ENCODE results near the gene CERS6.
"Not testable (repeated sequence)": the region's sequence is repeated elsewhere in the genome, so short reads cannot be mapped to it uniquely, and the experiment has no call there.

Gene CERS6

DNA sequence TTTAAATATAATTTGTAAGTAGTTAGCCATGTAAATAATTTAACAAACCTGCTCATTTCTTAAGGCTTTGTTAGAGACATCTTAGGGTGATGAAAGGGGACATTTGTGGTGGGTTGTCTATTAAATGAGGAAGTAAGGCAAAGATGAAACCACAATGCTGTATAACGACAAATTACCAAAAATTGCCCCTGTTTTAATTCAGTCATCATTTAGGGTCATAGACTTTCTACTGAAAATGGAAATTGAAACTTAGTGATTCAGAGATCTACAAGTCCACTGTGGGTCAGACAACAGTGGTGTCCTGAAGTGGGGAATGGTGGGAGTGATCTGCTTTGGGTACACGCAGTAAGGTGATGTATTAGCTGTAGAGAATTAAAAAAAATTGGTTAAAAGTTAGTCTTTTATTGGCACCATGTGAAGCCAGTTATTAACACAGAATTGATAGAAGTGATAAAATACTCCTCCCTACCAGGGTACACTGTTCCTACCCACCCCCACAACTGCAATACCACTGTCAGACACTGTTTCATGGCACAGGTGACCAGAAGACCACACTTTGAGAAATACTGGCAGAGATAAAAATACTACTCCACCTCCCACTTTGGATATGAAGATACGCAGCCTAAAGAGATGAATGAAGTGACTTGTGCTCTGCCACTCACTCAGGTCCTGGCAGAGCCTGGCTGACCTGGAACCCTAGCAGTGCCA lies 13.4 kb downstream of the CERS6 start:
- DNase-seq = no peak

DNA sequence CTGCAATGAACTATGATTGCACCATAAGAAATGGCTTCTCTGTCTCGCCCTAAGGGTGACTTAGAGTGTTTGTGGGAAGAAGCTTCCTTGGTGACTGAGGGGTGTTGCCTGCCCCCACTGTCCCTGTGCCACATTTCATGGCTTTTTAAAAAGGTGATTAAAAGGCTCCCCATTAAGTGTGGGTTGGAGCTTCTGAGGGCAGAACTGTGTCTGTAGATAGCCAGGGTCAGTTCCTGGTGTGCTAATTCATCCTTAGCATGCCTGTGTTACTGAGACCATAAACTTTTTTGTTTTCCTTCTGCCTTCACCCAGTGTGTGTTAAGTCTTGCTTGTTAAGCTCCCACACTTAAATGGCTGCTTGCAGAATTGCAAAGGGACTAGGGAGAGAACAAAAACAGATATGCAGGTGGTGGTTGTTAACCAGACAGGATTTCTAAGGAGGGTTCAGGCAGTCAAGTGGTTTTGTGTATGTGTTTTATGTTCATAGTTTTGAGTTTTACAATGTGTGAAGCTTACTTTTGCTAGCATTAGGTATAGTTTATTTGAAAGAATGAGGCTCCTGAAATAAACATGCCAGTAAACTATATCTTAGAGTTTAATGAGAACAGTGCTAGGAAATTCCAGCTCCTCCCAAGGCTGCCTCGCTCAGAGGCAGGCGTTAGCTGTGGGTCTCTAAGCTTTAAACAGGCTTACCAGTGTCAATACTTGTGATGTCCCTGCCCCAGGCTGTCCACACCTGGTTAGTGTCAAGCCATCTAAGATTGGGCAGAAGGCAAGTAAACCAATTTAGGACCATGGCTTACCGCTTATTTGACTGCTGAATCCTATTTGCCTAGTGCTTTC lies 14.5 kb downstream of the CERS6 start:
- no peak for DNase-seq

DNA sequence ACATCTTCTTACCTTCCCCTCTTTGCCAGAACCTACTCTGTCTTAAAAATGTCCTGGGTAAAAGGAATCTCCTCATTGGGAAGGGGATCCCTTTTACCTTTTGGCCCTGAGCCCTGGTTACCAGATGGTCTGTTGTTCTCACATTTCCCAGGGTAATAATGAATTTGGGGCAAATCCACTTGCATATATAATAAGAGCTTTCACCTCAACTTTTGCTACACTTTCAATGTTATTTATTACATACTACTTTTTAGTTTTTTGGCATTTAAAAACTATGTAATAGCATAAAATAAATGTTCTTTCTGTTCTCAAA lies 15.0 kb downstream of the CERS6 start:
- DNase-seq = no peak

DNA sequence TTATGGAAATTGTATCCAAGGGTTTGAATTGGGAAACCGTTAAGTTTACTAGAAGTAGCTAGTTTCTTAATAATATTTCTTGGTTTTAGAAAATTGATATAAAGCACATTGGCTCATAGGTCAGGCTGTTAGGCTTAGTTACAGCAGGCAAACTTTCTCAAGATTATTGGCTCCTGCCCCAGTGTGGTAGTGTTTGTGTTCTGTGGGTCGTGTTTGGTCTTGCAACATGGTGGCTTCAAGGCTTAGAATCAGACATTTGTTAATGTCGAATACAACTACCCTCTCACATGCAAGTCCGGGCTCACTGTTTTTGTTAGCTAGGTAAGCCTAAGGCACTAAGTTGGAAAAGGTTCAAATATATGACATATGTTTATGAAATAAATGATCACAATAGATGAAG lies 19.6 kb downstream of the CERS6 start:
- no peak for DNase-seq

DNA sequence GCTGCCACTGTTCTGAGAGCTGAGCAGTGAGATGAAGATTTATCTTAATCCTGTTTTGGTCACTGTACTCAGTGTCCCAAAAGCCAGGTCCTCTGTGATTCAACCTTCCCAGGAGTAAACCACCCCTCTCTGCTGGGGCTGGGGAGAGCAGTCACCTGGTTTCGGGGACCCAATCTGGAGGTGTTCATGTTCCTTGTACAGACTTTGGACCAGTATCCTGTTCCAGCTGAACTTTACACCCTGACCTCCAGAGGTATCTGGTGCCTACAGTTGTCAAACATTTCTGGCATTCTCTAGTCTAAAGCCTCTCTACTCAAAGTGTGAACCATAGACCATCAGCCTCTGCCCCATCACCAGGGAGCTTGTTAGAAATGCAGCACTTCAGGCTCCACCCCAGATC lies 22.1 kb downstream of the CERS6 start:
- DNase-seq = no peak

DNA sequence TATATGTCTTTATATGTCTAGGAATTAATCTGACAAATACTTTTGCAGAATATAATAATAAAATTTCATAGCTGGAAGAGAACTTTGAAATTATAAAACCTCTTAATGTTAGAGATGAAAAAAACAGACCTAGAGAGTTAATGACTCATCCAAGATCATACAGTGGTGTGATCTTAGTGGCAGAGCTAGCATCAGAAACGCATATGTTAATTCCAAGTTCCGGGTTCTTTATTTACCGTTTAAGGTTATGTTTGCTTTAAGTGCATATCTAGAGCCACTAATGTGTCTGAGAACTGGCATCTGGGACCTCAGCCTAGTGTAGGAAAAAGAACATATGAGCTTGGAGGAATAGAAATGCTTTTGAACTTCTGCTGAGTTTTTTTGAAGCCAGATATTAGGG lies 24.3 kb downstream of the CERS6 start:
- no peak for DNase-seq

DNA sequence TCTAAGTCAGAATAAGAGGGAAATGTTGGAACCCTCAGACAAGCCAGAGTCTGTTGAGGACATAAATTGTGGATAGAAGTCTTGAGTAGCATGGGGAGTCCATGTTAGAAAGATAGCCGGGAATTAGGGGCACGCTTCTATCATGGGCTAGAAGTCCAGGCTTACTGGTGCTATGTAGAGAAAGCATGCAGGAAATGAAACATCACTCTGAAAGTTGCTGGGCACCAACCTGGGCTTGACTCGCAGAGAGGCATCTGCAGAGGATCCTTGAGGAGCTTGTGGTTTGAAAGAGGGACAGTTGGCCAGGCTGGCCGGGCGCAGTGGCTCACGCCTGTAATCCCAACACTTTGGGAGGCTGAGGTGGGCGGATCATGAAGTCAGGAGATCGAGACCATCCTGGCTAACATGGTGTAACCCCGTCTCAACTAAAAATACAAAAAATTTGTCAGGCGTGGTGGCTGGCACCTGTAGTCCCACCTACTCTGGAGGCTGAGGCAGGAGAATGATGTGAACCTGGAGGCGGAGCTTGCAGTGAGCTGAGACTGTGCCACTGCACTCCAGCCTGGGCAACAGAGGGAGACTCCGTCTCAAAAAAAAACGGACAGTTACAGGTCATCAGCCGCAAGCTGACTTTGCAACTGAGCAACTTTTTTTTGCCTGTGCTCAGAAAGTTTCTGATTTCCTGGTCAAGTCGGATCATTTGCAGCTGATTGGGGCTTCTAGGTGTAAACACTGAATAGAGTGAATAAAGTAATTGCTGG lies 24.9 kb downstream of the CERS6 start:
- DNase-seq = no peak

DNA sequence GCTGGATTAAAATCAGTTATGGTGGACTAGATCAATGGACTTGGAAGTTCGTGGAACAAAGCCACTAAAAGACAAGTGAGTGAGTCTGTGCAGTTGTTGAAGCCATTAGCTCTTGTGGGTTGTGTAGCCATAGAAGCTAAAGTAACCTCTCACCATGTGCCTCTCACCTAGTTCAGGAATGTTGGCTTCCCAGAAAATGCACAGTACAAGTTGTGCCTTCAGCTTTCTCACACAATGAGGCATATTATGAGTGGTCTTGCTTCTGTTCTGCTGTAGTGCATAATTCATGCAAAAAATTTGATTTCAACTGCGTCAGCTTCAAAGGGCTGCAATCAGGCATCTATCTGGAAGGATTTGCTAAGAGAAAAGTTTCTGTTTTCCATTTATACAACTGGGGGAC lies 26.2 kb downstream of the CERS6 start:
- DNase-seq = no peak

DNA sequence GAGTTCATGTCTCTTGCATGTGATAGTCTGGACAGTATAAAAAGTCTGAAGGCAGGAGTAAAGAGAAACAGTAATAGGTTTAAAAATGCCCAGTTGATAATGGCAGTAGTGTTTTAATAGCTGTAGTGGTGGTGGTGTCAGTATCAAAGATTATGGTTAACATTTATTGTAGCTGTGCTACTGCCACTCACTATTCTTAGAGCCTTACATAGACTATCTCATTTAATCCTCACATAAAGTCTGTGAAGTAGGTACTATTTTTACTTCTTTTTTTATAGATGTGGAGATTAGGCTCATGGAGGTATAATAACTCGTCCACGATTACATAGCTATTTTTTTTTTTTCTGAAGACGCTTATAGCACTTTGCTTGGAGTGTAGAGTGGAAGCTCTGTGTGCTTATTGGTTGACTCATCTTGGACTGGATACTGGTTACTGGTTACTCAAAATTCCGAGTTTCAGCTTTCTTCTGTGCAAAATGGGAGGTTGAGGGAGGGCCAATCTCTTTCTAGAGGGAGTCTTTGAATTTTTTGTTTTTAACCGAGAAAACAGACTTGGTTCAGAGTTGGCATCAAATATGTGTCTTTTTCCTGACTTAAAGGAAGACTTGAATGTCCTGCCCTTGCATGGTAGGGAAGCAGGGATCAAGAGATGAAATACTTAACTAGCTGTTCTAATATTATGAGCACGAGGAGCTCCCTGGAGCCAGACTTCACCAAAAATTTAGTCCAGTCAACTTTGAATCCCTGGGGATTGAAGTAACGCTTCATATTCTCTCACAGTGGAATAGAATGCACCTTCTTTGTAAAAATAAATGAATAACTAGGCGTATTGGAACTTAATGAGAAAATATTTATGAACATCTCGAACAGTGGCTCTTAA lies 27.1 kb downstream of the CERS6 start:
- DNase-seq = no peak

DNA sequence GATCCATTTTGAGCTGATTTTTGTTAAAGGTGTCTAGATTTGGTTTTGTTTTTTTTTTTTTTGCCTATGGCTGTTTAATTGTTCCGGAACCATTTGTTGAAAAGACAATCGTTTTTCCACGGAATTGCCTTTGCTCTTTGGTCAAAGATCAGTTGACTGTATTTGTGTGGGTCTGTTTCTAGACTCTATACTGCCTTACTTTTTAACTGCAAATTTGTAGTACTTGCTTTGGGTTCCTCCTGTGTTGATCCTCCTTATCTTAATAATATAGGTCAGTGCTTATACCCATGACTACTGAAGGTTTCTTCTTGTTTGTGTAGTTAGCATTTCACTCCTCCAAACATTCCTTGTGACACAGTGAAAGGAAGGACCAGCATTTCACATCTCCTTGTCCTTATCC lies 30.4 kb downstream of the CERS6 start:
- no peak for DNase-seq

DNA sequence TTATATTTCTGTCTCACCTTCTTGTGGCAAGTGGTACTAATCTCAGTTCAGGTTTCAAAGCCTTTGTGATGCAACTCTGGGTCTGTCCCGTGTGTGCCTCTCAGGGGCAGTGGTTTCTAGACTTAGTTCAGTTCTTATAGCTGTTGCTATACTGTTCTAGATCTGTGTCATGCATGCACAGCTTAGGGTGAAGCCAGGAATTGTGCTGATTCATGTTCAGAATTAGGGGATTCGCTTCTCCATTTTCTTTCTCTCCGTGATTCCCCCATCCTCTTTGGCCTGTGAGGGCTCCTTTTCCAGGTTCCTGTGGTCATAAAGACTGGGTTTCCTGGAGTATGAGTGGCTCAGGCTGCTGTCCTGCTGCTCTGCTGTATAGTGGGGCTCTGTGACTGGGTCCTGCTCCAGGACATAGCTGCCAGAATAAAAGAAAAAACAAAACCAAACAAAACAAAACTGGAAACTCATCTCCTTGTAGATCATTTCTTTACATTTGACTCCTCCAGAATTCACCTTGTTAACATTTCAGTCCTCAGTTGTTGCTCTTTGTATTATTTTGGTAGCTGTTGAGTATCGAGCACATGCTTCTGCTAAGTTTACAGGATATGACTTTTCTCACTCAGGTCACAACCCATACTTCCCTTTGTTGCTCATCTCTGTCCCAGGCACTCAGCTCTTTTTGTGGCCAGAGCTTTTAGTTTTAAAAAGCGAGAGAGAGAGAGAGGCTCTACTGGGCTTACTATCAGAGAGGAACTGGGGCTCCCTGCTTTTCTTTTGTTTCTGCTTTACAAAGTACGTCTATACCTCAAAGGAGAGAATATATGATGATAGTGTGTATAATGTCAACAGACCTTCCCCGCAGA lies 34.2 kb downstream of the CERS6 start:
- peak in 1 of 5 donors; percentile 87 for DNase-seq

DNA sequence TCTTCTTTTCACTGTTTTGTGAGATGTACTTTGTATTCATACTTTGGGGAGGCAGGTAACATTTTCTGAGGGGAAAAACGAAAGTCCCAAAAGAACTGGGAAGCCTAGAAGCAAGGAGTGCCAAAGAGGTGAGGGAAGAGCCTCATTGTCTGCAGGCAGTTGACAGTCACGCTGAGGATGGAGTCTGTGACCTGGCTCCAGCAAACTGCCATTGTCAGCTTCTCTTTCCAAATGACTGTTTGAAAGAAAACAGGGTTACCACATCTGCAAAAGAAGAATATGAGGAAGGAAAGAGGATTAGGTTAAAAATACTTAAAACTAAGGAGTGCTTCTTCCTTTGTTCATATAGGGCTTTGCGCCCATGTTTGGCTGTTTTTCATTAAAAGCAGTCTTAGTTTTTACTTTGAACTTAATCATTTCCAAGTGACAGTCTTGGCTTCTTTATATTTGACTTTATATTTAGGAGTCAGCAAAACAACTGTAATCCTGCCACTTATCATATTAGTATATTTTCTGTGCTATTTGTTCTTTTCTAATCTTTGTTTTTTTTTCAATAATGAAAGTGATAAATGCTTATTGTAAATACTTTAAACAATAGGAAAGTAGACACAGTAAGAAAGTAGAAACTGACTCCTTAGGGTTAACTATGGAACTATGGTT lies 35.0 kb downstream of the CERS6 start:
- peak in 1 of 5 donors; percentile 68 for DNase-seq

DNA sequence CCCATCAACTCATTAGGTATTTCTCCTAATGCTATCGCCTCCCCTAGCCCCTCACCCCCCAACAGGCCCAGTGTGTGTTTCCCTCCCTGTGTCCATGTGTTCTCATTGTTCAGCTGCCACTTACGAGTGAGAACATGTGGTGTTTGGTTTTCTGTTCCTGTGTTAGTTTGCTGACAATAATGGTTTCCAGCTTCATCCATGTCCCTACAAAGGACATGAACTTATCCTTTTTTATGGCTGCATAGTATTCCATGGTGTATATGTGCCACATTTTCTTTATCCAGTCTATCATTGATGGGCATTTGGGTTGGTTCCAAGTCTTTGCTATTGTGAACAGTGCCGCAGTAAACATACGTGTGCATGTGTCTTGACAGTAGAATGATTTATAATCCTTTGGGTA lies 35.7 kb downstream of the CERS6 start:
- DNase-seq = not testable (repeated sequence)

DNA sequence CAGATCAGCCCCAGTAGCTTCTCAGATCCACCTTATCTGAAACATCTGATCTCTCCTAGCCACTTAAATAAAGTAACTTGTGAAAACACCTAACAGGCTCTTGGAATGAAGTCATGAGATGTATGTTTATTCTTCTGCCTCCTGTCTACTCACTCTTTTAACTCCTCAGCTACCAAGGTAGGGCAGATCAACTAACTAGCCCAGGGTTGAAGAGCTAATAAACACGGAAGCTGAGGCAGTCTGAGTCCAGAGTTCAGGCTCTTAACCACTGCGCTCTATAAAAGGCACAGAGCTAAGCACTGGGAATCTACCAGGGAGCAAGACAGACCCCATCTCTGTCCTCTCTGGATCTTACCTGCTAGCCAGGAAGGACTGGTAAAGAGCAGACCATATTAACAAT lies 37.1 kb downstream of the CERS6 start:
- not testable (repeated sequence) for DNase-seq

DNA sequence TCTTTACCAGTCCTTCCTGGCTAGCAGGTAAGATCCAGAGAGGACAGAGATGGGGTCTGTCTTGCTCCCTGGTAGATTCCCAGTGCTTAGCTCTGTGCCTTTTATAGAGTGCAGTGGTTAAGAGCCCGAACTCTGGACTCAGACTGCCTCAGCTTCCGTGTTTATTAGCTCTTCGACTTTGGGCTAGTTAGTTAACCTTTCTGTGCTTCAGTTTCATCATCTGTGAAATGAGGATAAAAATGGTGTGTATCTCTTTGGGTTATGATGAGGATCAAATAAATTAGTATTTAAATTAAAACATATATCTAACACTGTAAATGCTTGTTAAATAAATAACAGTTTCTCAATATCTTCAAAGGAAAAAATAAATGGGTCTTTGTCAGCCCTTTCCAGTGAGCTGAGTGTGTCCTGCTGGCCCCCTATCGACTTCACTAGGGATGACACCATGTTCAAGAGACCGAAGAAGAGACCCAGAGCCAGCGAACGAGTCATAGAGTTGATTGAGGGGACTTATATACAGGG lies 38.2 kb downstream of the CERS6 start:
- peak in 1 of 5 donors; percentile 21 for DNase-seq

DNA sequence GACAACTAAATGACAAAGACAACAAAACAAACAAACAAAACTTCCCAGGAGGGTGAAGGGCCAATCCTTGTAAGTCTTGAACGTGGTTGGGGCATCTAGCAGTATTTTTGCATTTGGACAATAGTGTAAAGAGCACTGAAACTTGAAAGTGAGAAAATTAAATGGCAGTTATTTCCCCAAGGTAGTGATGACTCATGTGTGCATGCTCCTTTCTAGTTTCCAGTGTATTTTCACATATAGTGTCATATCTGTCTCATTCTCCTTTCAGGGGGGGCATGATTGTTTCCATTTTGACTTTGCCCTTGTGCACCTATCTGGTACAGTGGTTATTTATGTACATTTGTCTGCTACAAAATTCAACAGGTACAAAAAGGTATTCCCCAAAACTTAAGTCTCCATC lies 39.5 kb downstream of the CERS6 start:
- peak in 1 of 5 donors; percentile 73 for DNase-seq

DNA sequence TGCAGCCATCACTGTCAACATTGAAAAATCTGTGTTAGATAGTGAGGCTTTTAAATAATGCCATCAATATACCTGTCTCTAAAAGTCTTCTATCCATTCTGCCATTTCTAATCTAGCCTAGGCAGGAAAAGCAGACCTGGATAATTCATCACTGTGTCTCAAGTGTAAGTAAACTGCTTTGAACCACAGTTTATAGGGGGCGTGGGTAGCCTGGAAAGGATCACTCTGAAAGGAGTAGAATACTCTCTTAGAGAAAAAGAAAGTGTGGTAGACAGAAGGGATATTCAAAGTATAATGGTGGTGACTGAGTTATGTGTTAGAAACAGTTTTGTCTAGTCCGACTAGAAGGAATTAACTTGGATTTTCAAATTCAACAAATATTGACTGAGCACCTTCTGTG lies 40.8 kb downstream of the CERS6 start:
- DNase-seq = no peak

DNA sequence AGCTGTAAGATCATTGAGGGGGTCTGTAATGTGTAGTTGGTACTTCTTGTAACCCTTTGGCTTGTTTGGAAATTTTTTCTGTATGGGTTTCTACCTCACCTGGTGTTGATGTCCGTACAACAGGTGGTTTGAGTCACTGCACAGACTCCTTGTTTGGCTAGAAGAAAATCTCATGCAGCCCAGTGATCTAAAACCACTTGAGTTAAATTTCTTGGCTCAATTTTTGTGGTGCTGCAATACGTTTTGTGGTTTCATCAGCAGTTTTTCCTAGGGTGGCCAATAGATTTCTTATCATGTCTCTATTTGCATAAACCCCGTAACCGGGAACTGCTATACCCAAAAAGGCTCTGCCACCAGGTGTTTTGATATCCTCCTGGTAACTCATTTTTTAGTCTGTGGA lies 43.4 kb downstream of the CERS6 start:
- DNase-seq = no peak

DNA sequence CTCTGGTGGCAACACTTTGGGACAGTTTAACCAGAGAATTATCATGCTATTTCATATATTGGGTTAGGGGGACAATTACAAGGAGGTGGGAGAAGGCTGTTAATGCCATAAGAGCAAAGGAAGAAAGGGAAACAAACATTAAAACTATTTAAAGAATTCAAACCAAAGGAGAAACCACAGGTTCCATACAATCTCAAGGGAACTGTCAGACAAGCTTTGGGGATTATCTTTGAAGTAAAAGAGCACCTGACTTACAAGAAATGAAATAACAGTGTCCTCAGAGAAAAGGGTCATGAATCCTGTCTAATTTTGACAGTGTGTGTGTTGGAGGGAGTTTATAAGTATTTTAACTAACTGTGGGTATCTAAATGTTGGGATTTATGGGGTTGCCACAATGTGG lies 44.4 kb downstream of the CERS6 start:
- no peak for DNase-seq

DNA sequence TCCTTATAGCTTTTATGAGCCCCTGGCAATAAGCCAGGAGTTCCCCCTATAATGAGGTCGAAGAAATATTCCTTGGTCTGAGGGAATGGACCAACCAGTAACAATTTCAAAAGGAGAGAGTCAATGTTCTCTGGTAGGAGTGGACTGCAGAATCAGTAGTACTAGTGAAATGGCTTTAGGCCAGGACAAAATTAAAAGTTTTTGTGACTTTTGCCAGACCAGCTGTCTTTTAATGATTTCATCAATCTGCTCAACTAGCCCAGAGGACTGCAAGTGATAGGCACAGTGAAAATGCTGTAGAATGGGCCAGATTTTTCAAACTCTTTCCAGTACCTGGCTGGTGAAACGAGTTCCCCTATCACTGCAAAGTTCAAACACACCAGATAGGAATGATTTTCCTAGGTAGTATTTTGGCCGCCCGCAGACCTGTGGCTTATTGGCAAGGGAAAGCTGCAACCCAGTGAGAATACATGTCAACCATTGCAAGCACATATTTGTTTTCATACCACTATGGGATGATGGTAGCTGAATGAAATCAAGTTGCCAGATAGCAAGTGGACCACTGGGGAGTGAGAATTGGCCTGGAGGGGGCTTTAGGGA lies 45.5 kb downstream of the CERS6 start:
- DNase-seq = no peak
